Stimulated activated CD4-positive, alpha-beta T cell treated with anti-CD3 and anti-CD28 coated beads, Interleukin-2, amount 100 ng/mL, for 48 hours (primary cell): ENCODE measurements around the gene COLEC12.
"Not testable (repeated sequence)": the region's sequence is repeated elsewhere in the genome, so short reads cannot be mapped to it uniquely, and the experiment has no call there.

Source experiments
- DNase-seq, 2 donors: peaks; one replicate each; pipeline ENCODE4 v3.0.0-alpha.2; 2020

Gene COLEC12

GRCh38 chr18:407191-407590, 93.3 kb downstream of the COLEC12 start:
- no peak for DNase-seq

GRCh38 chr18:406677-407076, 93.8 kb downstream of the COLEC12 start:
- no peak for DNase-seq

GRCh38 chr18:405006-405405, 95.5 kb downstream of the COLEC12 start:
- not testable (repeated sequence) for DNase-seq

GRCh38 chr18:404061-404636, 96.4 kb downstream of the COLEC12 start:
- no peak for DNase-seq

- DNase-seq: no peak
These were observed 98.4 kb downstream of the COLEC12 start for GRCh38 chr18:402129-402528.

GRCh38 chr18:400456-400855, 100.0 kb downstream of the COLEC12 start:
- DNase-seq: no peak

- DNase-seq: no peak
These were observed 100.8 kb downstream of the COLEC12 start for GRCh38 chr18:399631-400135.

GRCh38 chr18:398935-399630, 101.4 kb downstream of the COLEC12 start:
- DNase-seq: no peak

GRCh38 chr18:396556-396955, 103.9 kb downstream of the COLEC12 start:
- no peak for DNase-seq

- DNase-seq: no peak
These were observed 104.3 kb downstream of the COLEC12 start for GRCh38 chr18:396251-396555.

GRCh38 chr18:395456-396250, 104.8 kb downstream of the COLEC12 start:
- DNase-seq: no peak

GRCh38 chr18:394987-395362, 105.5 kb downstream of the COLEC12 start:
- no peak for DNase-seq

- DNase-seq: no peak
These were observed 106.1 kb downstream of the COLEC12 start for GRCh38 chr18:394262-394986.

- no peak for DNase-seq
These were observed 106.9 kb downstream of the COLEC12 start for GRCh38 chr18:393574-393957.

- DNase-seq: no peak
These were observed 107.5 kb downstream of the COLEC12 start for GRCh38 chr18:392928-393573.

- DNase-seq: no peak
These were observed 109.6 kb downstream of the COLEC12 start for GRCh38 chr18:390741-391478.

- no peak for DNase-seq
These were observed 110.7 kb downstream of the COLEC12 start for GRCh38 chr18:389658-390357.

- DNase-seq: no peak
These were observed 112.3 kb downstream of the COLEC12 start for GRCh38 chr18:388200-388599.

GRCh38 chr18:386994-387393, 113.5 kb downstream of the COLEC12 start:
- no peak for DNase-seq

- DNase-seq: no peak
These were observed 115.6 kb downstream of the COLEC12 start for GRCh38 chr18:384897-385296.

GRCh38 chr18:383135-383534, 117.4 kb downstream of the COLEC12 start:
- DNase-seq: no peak
